ENCODE data around the gene SRPRB.

- TF ChIP-seq EZH2 (IDR thresholded peaks at IDR 0.05; ENCODE audit: insufficient read depth, poor library complexity, severe bottlenecking) (no peak), EZH2phosphoT487 (IDR thresholded peaks at IDR 0.05; ENCODE audit: insufficient read depth, low read depth) (no peak)
Observed at GRCh38 chr3:133855772-133856171, 50.2 kb downstream of the SRPRB start.
